ENCODE results near the gene PLCL2.

DNA sequence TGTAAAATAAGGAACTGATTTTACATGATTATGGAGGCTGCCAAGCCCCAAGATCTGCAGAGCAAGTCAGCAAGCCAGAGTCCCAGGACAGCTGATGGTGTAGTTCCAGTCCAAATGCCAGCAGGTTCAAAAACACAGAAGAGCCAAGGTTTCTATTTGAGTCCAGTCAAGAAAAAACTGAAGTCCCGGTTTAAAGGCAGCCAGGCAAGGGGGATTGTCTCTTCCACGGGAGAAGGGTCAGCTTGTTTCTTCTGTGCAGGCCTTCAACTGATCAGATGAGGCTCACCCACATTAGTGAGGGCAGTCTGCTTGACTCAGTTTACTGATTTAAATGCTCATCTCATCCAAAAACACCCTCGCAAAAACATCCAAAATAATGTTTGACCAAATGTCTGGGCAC is 246.2 kb downstream of the PLCL2 start:
- TF ChIP-seq, protein P1, sequence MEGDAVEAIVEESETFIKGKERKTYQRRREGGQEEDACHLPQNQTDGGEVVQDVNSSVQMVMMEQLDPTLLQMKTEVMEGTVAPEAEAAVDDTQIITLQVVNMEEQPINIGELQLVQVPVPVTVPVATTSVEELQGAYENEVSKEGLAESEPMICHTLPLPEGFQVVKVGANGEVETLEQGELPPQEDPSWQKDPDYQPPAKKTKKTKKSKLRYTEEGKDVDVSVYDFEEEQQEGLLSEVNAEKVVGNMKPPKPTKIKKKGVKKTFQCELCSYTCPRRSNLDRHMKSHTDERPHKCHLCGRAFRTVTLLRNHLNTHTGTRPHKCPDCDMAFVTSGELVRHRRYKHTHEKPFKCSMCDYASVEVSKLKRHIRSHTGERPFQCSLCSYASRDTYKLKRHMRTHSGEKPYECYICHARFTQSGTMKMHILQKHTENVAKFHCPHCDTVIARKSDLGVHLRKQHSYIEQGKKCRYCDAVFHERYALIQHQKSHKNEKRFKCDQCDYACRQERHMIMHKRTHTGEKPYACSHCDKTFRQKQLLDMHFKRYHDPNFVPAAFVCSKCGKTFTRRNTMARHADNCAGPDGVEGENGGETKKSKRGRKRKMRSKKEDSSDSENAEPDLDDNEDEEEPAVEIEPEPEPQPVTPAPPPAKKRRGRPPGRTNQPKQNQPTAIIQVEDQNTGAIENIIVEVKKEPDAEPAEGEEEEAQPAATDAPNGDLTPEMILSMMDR (conservative IDR thresholded peaks at IDR 0.05 in 1 of 2, IDR thresholded peaks at IDR 0.05 in 1 of 2; ENCODE audit: extremely low read depth in 1 of 2, insufficient read depth in 1 of 2, low read depth in 1 of 2, low read length in 2 of 2), result no peak
- no peak for TF ChIP-seq EZH2 (IDR thresholded peaks at IDR 0.05; ENCODE audit: borderline replicate concordance, low read length)

Measured in mammary epithelial cell (primary cell).